ENCODE data around the gene PAM. TPM values are rescaled to one million over a fixed set of nuclear protein-coding genes. Genes with fewer than 3 reads are reported as not detected.

PAM gene
- total and polyA plus RNA-seq, 2 of the 13 experiments (the other 11 are each of a cell fraction or from before 2014, with no cell fraction given): 20.2 to 79.1 TPM

DNA sequence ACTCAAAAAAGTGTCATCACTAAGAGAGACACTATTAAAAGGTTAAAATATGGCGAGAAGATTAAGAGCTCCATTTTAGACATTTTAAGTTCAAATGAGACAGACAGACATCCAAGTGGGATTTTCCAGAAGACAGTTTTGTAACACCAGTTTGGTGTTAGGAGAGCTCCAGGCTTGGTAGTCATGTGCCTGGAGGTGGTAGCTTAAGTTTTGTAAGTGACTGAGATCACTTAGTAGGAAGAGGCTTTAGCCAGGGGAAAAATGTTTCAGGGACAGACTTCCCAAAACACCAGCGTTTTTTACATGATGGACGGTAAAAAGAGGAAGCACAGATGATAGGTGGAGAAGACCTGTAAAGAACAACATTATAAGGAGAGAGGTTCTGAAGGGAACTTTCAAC lies 214.5 kb downstream of the PAM start:
- no peaks in the 10 kb centered on the region for H3K9me3 ChIP-seq (ENCODE audit: low read length)
- no peaks in the 10 kb centered on the region for H3K27me3 ChIP-seq (ENCODE audit: control insufficient read depth in 1 of 2, insufficient read depth in 2 of 2, low read length in 2 of 2)
- WGBS (ENCODE audit: low lambda C conversion rate): 70% methylated on average over 3 of the region's 3 CpGs
- no peak for ATAC-seq
- no peak overlapping the region for H3K4me2 ChIP-seq (ENCODE audit: low read depth, low read length)
- no peak overlapping the region for H3K4me3 ChIP-seq (replicated peaks in 1 of 3; ENCODE audit: insufficient read depth in 1 of 3, low read depth in 2 of 3, low read length in 3 of 3)
- in situ Hi-C loops (cut with HindIII; ENCODE audit: extremely low pct_ligation_motif_present, low pct_unique_long_range_greater_than_20kb) (no loop called here), intact Hi-C loops (cut with micrococcal nuclease; ENCODE audit: unreplicated experiment) (no loop called here)
- no peak overlapping the region for H2AFZ ChIP-seq (ENCODE audit: low read length)
- no peaks in the 10 kb centered on the region for H3K4me1 ChIP-seq (ENCODE audit: insufficient read depth, low read length)
- no peaks in the 10 kb centered on the region for H4K20me1 ChIP-seq (ENCODE audit: insufficient read depth, low read length)
- no peak for DNase-seq (ENCODE audit: low spot score)
- no peak overlapping the region for H3K27ac ChIP-seq (ENCODE audit: extremely low read length, insufficient read depth, low read length)
- POLR2A ChIA-PET: no interaction called here
- no peak overlapping the region for H3K9ac ChIP-seq (ENCODE audit: insufficient read depth, low read depth, low read length)
- no peak for FAIRE-seq
- H3K36me3 ChIP-seq (replicated peaks in 1 of 2; ENCODE audit: control insufficient read depth in 1 of 2, insufficient read depth in 2 of 2, low read length in 2 of 2): no peaks in the 10 kb centered on the region
- BruUV-seq (replicated peaks): no TSS peak
- CTCF ChIA-PET (ENCODE audit: low intra/inter-chr PET ratio, low total read pairs): no interaction called here
- no peaks in the 10 kb centered on the region for H3K79me2 ChIP-seq (ENCODE audit: insufficient read depth, low read length)
- TF ChIP-seq HMGXB3 (CRISPR knock-in tag; IDR thresholded peaks at IDR 0.05; ENCODE audit: borderline replicate concordance): no peak
- TF ChIP-seq BORCS8-MEF2B (CRISPR knock-in tag; IDR thresholded peaks at IDR 0.05): no peak
- no peak for TF ChIP-seq KAT8 (CRISPR knock-in tag; IDR thresholded peaks at IDR 0.05)
- no peak for TF ChIP-seq HOXA9 (CRISPR knock-in tag; IDR thresholded peaks at IDR 0.05; ENCODE audit: borderline replicate concordance)
- TF ChIP-seq ZSCAN31 (CRISPR knock-in tag; IDR thresholded peaks at IDR 0.05; ENCODE audit: low read depth): no peak
- no peak for TF ChIP-seq ZNF318 (CRISPR knock-in tag; IDR thresholded peaks at IDR 0.05)
- TF ChIP-seq CEBPZ (IDR thresholded peaks at IDR 0.05; ENCODE audit: low read length): no peak
- TF ChIP-seq ZNF672 (CRISPR knock-in tag; IDR thresholded peaks at IDR 0.05): no peak
- TF ChIP-seq RARA (CRISPR knock-in tag; IDR thresholded peaks at IDR 0.05): no peak
